HG02885 (cell line): ENCODE data around the gene IQGAP3.

Source experiments
- ATAC-seq: cut with Tn5 transposase; IDR thresholded peaks from one replicate; pipeline ENCODE4 v1.9.1; 2021; ENCODE audit warnings: mild to moderate bottlenecking; ENCODE audit not compliant: unreplicated experiment, poor library complexity

Gene IQGAP3

DNA sequence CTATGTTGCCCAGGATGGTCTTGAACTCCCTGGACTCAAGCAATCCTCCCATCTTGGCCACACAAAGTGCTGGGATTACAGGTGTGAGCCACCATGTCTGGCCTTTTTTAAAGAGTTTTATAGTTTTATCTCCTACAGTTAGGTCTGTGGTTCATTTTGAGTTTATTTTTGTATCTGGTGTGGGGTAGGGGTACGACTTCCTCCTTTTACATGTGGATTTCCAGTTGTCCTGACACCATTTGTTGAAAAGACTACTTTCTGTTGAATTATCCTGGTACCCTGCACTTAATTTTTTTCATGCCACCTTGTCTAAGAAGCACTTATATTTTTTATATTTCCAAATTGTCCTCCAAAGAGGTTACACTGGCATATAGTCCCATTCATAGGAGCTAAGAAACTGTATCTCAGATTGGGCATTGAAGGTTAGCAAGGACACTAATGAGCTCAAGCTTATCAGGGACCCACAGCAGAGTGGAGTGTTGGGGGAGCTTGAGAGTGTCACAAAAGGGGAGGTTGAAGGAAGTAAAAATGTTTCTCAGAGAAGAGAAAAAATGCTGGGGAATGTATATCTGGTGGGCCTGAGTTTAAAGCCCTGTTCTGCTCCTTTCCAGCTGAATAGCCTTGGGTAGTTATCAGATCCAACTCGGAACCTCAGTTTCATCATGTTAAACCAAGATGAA lies 48.4 kb downstream of the IQGAP3 start:
- peak; percentile 5 for ATAC-seq

DNA sequence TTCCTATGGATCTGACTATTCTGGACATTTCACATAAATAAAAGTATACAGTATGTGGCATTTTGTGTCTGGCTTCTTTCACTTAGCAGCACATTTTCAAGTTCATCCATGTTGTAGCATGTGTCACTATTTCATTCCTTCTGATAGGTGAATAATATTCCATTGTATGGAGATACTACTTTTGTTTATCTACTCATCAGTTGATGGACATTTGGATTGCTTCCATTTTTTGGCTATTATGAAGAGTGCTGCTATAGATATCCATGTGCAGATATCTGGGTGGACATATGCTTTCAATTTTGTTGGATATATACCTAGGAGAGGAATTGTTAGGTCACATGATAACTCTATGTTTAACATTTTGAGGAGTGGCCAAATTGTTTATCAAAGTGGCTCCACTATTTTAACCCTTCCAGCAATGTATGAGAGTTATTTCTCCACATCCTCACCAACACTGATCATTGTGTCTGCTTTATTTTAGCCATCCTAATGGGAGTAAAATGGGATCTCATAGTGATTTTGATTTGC lies 49.9 kb downstream of the IQGAP3 start:
- ATAC-seq, result no peak

DNA sequence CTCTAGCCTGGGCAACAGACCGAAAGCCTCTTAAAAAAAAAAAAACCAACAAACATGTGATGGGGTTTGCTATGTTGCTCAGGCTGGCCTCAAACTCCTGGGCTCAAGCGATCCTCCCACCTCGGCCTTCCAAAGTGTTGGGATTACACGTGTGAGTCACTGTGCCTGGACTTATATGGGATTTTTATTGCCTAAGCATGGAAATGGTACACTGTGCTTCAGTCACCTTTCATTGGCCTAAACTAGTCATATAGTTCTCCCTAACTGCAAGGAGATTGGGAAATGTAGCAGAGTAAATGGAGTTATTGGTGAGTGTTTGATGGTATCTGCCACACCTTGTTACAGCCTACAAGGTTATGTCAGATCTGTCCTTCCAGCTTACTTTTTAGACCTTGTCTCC lies 54.6 kb downstream of the IQGAP3 start:
- no peak for ATAC-seq

DNA sequence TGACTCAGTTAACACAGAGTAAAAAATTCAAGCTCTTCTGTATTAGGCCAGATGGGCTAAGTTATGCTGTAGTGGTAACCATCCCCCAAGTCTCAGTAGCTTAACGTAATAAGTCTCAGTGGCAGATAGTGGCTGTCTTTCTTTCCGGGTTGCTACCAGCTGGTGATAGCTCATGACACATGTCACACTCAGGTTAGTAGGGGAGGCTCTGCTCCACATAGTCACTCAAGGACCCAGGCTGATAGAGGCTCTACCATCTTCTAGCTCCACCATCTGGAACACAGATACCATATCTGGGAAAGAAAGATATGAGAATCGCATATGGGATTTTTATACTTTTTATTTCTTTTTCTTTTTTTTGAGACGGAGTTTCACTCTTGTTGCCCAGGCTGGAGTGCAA lies 55.5 kb downstream of the IQGAP3 start:
- ATAC-seq, result no peak

DNA sequence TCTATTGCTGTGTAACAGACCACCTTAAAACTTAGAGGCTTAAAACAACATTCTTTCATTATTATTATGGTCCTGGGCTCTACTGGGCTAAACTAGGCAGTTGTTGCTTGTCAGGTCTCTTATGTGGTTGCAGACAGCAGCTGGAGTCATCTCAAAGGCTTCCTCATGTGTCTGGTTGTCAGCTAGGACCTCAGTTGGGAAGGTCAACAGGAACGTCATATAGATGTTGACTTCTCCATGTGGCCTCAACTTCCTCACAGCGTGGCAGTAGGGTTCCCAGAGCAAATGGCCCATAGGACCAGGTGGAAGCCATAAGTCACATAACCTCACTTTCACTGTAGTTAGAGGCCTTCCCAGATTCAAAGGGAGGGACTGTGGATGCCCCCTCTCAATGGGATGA lies 56.4 kb downstream of the IQGAP3 start:
- ATAC-seq, result no peak

DNA sequence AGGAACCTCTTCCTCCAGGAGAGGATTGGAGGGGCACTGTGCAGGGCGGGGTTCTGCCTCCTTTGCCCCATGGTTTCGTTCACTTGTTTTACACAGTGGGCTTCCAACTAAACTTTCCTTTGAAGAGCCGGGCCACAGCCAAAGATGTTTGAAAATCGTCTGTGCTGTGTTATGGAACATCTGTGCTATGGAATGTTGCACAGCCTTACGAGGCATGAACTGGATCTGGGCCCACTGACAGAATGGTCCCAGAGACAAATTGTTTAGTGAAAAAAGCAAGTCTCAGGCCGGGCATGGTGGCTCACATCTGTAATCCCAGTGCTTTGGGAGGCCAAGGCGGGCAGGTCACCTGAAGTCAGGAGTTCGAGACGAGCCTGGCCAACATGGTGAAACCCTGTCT lies 59.2 kb downstream of the IQGAP3 start:
- ATAC-seq, result no peak

DNA sequence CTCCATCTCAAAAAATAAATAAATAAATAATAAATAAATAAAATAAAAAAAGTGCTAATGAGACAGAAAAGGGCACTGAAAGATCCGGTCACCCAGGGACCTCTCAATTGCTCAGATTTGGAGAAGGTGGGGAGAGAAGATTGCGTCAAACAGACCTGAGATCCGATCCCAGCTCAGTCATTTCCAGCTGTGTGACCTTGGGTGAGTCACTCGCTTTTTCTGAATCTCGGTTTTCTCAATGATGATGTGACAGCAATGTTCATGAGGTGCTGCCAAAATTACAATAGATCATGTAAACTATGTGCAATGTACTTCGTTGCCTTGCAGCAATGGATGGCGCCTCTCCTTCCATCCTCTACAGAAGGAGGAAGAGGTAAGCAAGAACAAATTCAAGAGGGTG lies 60.7 kb downstream of the IQGAP3 start:
- ATAC-seq, result no peak

DNA sequence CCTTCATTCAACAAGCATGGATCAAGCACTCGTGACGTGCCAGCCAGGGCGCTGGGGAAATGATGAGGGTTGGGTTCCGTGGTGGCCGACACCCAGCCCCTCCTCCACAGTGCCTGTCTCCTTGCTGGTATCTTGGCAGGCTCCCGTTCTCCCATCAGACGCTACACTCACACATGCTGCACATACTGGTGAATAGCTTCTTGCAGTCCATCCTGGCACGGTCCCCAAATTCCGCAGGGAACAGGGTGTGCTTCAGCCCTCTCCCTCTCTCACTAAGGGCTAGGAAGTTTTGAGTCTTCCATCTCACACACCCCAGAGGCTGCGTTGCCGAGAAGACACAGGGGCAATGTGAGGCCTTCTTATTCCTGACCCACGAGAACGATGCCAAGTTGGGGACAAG lies 61.7 kb downstream of the IQGAP3 start:
- ATAC-seq, result no peak

DNA sequence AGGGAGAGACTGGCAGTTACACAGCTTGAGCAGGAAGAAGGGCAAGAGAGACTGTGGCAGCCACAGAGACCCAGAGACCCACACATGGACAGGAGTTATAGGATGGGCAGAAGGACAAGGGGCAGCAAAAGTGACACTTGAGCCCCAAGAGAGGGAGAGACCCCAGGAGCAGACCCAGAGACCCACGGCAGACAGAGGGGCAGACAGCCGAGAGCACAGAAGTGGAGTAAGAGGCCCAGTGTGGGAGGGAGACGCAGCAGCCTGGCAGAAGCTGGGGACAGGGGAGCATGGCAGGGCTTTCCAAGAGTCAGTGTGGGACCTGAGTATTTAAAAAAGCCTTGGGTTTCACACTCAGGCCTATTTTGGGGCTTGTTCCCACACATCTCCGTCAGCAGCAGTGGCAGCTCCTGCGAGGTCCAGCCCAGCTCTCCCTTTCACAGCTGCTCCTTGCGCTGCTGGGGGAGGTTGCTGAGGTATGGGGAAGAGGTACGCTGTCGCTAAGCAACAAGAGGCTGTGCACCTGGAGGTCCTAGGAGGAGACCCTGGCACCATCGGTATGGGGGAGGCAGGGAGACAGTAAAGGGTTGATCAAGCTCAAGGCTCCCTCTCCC lies 62.8 kb downstream of the IQGAP3 start:
- ATAC-seq, result no peak

DNA sequence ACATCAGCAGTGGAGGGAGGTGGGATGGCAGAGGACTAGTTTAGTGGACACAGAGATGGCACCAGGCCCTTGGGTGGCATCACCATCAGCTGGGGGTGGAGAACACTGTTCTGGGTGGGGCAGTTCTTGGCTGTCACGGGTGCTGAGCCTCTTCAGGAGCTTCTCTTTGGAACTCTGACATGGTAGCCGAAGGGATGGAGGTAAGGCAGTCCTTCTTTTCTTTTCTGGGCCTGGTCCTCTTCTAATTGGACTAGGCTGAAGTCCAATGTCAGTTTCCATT lies 63.5 kb downstream of the IQGAP3 start:
- no peak for ATAC-seq

DNA sequence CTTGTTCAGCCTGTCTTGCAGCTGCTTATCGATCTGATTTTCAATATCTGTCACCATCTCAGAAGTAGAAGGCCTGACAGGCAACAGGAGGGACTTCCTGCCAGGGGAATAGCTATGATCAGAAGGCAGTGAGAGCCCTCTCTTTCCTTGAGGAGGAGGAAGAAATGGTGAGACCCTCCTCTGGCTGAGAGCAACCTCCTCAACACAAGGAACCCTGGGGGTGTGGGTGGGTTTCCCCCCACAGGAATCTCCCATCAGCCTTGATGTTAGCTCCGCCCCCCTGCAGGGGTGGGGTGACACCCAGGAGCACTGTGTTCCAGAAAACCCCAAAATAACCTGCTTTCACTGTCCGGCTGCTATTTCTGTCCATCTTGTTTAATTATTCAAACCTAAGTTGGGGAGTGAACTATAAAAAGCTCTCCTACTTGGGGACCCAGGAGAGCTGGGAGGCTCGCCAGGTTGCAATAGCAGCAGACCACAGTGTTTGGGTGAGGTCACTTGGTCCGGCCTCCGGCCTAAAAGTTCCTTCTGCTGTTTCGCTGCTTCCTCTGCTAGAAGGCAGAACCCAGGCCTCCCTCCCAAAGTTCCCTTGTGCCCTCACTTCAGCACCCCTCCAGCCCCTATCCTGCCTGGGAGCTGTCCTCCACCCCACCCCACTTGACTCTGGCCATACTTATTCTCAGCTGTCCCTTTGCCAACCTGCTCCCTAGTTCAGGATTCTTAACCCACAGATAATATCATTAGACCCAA lies 64.0 kb downstream of the IQGAP3 start:
- no peak for ATAC-seq

DNA sequence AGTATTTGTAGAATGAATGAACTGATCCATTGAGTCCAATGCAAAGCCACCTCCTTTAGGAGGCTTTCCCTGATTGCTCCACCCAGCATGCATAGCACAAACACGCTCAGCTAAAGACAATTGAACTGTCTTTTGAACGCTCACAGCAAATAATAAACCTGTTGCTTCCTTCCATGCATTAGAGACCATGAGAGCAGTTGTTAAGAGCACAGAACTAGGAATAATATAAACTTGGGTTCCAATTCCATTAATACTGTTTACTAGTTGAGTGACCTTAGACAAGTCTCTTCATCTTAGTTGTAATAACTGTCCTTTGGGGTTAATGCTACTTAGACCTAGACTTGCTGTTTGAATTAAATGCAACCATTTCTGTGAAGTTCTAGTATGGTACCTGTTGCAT lies 65.9 kb downstream of the IQGAP3 start:
- no peak for ATAC-seq

DNA sequence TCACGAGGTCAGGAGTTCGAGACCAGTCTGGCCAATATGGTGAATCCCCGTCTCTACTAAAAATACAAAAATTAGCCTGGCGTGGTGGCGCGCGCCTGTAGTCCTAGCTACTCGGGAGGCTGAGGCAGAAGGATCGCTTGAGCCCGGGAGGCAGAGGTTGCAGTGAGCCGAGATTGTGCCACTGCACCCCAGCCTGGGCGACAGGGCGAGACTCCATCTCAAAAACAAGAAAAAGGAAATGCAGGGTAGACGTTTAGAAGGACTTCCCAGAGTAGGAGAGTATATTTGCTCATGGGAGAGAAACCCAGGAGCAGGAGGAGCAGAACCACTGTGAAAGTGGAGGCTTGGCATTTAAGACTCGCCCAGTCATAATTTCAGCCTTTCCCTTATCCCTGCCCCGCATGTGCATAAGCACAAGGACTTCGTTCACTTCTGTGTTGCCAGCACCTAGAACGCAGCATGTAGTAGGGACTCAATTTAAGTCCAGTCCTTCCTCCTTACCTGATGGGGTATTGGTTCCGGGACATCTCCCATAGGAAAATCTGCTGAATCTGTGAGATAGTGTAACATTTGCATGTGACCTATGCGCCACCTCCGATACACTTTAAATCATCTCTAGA lies 66.6 kb downstream of the IQGAP3 start:
- ATAC-seq, result no peak

DNA sequence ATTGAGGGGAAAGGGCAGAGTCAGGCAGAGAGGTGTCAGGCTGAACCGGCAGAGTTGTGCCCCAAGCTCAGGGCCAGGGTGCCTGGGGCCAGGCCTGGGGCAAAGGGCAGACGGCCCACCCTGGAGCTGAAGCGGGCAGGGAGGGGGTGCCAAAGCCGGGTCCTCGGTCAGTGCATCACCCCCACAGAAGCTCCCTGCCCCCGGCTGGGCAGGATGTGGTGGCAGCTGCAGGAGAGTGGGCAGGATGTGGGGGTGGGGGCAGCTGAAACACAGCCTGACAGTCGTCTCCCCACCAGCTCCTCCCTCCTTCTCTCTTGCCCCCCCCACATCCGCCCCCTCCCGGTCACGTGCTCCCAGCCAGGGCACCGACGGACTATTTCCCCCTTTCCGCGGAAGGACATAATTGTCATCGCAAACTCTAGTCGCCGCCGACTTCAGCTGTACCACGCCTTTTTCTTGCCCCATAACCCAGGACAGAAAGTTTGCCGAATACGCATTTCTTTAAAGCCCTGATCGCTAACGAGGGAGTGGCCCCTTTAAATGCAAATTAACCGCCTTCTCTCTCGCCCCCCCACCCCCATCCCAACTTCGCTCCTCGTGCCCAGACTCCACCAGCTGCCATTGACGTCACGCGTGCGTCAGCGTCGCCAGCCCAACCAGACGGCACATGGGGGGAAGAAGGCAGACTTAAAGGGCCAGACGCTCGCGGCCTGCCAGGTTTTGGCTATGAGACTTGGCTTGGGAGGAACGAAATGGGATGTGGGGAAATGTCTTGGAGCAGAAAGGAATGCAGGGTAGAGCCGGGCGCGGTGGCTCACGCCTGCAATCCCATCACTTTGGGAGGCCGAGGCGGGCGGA lies 67.3 kb downstream of the IQGAP3 start:
- ATAC-seq, result peak; percentile 45

DNA sequence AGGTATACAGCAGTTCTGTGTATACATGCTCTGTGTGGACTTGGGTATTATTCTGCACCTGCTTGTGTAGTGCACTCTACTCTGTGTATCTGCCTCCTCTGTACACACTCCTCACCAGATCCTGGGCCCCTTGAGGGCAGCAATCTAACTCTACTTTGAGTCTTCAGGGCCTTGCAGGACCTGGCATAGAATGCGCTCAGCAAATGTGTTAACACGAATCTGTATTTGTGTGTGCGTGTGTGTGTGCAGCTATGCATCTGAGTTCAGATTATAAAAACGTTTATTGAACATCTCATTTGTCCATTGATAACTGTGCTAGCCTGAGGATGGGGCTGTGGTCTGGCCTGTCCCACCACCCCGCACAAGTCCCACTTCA lies 67.9 kb downstream of the IQGAP3 start:
- no peak for ATAC-seq

DNA sequence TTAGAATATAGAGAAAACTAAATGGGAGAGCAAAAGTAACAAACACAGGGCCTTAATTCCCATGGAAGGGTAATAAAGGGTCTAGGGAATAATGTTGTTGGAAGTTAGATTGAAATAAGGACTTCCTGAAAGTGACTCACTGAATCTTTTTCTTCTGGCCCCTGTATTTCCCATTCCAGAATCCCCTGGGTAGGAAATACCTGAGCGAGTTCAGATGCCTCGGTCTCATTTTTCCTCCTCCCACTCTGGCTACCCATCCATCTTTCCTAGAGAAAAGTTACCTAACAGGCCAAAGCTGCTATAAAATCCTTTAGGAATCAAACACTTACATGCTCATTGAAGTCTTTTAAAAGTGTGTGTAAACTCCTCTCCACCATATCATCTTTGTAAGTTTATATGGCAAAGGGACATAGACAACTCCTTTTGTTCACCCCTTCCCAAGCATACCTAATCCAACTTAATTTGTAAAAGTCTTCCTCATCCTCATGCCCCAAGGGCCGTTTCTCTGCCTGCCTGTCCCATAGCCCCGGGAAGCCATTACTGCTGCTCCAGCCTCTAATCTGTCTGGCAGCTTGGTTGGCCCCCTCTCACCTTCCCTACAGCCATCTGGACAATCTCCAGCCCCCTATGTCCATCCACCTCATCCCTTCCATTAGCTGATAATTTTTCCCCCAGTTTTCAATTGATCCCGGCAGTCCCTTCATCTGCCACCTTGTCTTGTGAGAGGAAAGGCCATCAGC lies 68.5 kb downstream of the IQGAP3 start:
- ATAC-seq, result no peak

DNA sequence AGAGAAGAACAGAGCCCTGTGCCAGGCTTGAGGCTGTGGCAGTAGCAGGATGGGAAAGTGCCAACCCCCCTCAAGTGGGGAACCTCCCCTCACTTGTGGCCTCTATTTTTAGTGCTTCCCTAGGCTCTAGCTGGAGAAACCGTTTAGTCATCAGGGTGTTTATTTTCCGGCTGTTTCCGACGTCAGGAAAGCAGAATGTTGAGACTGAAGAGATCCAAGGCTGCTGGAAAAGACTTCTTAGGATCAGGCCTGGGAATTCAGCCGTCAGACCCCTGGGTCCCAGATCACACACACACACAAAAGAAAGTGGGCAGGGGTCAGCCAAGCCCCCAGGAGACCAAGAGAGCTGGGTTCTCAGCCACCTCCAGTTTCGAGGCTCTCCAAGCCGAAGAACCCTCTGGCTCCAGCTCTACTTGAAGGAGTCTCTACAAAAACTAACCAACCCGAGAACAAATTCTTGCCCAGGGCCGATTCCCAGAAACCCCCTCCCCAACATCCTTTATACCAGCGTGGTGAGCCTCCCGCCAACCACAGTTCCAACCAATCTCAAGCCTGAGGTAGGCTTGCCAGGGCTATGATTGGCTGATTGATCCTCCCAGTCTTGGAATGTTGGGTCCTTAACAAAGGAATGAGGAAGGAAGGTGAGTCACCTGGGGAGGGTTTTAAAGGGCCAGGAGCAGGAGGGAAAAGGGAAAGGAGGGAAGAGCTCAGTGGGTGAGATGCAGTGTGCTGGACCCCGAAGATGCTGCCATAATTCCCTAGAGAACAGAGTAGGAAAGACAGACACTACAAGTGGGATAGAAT lies 69.3 kb downstream of the IQGAP3 start:
- no peak for ATAC-seq

DNA sequence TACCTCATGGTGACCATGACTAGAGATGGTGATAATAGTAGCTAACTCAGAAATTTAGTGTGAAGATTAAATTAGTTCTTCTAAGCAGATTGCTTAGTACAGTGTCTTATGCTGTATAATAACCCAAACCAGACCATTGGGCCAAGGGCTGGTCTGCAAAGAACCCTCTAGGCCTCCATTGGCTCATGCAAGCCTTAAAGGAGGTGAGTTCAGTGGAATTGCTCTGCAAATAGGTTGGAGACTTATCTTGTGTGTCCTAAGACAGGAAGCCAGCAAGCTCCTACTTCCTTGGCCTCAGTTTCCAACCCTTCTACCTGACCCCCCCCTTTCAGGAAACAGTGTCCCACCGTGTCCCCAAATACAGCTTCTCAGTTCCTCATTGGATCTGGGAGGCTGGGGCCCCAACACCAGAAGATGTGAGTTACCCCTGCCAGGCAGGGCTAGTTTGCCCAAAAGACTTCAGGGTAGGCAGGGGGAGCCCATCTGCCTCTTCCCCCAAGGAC lies 69.9 kb downstream of the IQGAP3 start:
- ATAC-seq, result no peak
